IMR-90 (cell line): ENCODE measurements around the gene LAMA5.

Experiments used
- CEBPB ChIP-seq: IDR thresholded peaks from 2 replicates; pipeline ENCODE4 v1.6.1; 2012; ENCODE audit warnings: low read depth, low read length, improper control_type of control experiment
- CHD1 ChIP-seq: IDR thresholded peaks from 2 replicates; pipeline ENCODE4 v1.6.1; 2012; ENCODE audit warnings: low read depth, low read length, improper control_type of control experiment
- FOS ChIP-seq: fragments of 150-350 bp; IDR thresholded peaks from 2 replicates; pipeline ENCODE4 v1.6.1; 2016; ENCODE audit warnings: low read depth, low read length
- MAFK ChIP-seq: IDR thresholded peaks from 2 replicates; pipeline ENCODE4 v1.6.1; 2012; ENCODE audit warnings: low read depth, low read length, improper control_type of control experiment
- MXI1 ChIP-seq: IDR thresholded peaks from 2 replicates; pipeline ENCODE4 v1.6.1; 2012; ENCODE audit warnings: low read depth, mild to moderate bottlenecking, low read length, moderate library complexity, borderline replicate concordance
- POLR2A ChIP-seq: IDR thresholded peaks from 2 replicates; pipeline ENCODE4 v1.6.1; 2012; ENCODE audit warnings: mild to moderate bottlenecking, low read depth, low read length
- RAD21 ChIP-seq: IDR thresholded peaks from 2 replicates; pipeline ENCODE4 v1.6.1; 2012; ENCODE audit warnings: low read length, improper control_type of control experiment
- RCOR1 ChIP-seq: IDR thresholded peaks from 2 replicates; pipeline ENCODE4 v1.6.1; 2012; ENCODE audit warnings: mild to moderate bottlenecking, low read length, improper control_type of control experiment; ENCODE audit not compliant: insufficient replicate concordance
- RFX5 ChIP-seq: IDR thresholded peaks from 2 replicates; pipeline ENCODE4 v1.8.0; 2012; ENCODE audit warnings: low read depth, mild to moderate bottlenecking, low read length, moderate library complexity
- SMC3 ChIP-seq: fragments of 150-350 bp; IDR thresholded peaks from 2 replicates; pipeline ENCODE4 v1.6.1; 2016; ENCODE audit warnings: low read depth, mild to moderate bottlenecking, antibody characterized with exemption, low read length, moderate library complexity
- USF2 ChIP-seq: fragments of 150-350 bp; IDR thresholded peaks from 2 replicates; pipeline ENCODE4 v1.6.1; 2017; ENCODE audit warnings: mild to moderate bottlenecking, antibody characterized with exemption, low read length, low read depth
- TF ChIP-seq, protein P1 (sequence below): conservative IDR thresholded peaks from 2 replicates; pipeline ENCODE4 v1.5.1; 2012; ENCODE audit warnings: mild to moderate bottlenecking, low read depth, low read length, improper control_type of control experiment

DNA sequence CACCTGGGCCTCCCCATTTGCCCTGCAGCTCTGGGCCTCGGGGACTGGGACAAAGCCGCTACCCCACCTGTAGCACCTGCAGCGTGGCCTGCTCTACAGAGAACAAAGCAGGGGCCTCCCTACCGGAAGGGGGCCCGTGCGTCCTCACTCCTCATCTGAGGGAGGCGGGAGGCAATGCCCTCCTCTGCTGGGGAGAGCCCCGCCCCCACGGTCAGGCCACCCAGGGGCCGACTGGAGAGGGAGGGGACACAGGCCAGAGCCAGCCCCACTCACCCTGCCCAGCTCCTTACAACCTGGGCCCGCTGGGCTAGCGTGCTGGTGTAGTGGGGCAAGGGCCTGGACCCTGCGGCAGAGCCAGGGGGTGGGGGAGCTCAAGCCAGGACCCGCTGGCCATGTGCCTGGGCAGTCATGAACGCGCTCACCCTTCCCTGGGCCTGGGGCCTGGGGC is 8.0 kb downstream of the LAMA5 start:
- TF ChIP-seq, protein P1, sequence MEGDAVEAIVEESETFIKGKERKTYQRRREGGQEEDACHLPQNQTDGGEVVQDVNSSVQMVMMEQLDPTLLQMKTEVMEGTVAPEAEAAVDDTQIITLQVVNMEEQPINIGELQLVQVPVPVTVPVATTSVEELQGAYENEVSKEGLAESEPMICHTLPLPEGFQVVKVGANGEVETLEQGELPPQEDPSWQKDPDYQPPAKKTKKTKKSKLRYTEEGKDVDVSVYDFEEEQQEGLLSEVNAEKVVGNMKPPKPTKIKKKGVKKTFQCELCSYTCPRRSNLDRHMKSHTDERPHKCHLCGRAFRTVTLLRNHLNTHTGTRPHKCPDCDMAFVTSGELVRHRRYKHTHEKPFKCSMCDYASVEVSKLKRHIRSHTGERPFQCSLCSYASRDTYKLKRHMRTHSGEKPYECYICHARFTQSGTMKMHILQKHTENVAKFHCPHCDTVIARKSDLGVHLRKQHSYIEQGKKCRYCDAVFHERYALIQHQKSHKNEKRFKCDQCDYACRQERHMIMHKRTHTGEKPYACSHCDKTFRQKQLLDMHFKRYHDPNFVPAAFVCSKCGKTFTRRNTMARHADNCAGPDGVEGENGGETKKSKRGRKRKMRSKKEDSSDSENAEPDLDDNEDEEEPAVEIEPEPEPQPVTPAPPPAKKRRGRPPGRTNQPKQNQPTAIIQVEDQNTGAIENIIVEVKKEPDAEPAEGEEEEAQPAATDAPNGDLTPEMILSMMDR: no peak
- TF ChIP-seq POLR2A (no peak), USF2 (no peak), SMC3 (no peak), CEBPB (no peak), RAD21 (no peak), CHD1 (no peak), FOS (no peak), MXI1 (no peak), MAFK (no peak), RCOR1 (no peak), RFX5 (no peak)
